ENCODE measurements around the gene KRT6C.

The KRT6C gene

DNA sequence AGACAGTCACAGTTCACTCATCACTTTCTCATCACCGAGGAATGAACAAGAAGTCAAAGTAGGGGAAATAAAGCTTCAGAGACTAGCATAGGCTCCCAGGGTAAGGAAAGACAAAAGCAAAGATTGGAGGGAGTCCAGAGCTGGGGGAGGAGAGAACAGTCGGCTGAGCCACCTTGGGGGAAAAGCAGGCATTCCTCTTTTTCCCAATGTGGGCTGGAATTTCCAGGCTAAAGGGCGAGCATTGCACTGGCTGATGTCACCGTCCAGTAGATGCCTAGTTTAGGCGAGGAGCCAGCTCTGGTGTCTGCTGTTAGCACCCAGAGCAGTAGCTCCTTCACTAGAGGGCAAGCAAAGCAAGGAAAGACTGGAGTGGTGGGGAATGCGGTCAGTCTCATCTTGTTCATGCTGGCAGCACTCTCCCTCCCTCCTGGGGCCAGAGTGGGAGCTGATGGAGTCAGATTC, 31.0 kb downstream of the KRT6C start:
- DNase-seq (ENCODE audit: low spot score) (peak; percentile 95), ATAC-seq (ENCODE audit: low read depth) (peak; percentile 76)
- Histone ChIP-seq H3K36me3 (ENCODE audit: low read depth) (no peaks in the 10 kb centered on the region), H3K27ac (ENCODE audit: poor library complexity, severe bottlenecking) (peak overlapping the region; percentile 99), H3K27me3 (ENCODE audit: insufficient read depth, poor library complexity, severe bottlenecking) (no peaks in the 10 kb centered on the region), H3K4me3 (ENCODE audit: severe bottlenecking) (no peak overlapping the region), H3K9me3 (ENCODE audit: severe bottlenecking) (no peaks in the 10 kb centered on the region), H3K4me1 (ENCODE audit: insufficient read depth, poor library complexity, severe bottlenecking) (peaks cover 46% of the 10 kb centered on the region)
- TF ChIP-seq, protein P1, sequence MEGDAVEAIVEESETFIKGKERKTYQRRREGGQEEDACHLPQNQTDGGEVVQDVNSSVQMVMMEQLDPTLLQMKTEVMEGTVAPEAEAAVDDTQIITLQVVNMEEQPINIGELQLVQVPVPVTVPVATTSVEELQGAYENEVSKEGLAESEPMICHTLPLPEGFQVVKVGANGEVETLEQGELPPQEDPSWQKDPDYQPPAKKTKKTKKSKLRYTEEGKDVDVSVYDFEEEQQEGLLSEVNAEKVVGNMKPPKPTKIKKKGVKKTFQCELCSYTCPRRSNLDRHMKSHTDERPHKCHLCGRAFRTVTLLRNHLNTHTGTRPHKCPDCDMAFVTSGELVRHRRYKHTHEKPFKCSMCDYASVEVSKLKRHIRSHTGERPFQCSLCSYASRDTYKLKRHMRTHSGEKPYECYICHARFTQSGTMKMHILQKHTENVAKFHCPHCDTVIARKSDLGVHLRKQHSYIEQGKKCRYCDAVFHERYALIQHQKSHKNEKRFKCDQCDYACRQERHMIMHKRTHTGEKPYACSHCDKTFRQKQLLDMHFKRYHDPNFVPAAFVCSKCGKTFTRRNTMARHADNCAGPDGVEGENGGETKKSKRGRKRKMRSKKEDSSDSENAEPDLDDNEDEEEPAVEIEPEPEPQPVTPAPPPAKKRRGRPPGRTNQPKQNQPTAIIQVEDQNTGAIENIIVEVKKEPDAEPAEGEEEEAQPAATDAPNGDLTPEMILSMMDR (IDR thresholded peaks at IDR 0.05; ENCODE audit: poor library complexity, severe bottlenecking): peak; percentile 79

DNA sequence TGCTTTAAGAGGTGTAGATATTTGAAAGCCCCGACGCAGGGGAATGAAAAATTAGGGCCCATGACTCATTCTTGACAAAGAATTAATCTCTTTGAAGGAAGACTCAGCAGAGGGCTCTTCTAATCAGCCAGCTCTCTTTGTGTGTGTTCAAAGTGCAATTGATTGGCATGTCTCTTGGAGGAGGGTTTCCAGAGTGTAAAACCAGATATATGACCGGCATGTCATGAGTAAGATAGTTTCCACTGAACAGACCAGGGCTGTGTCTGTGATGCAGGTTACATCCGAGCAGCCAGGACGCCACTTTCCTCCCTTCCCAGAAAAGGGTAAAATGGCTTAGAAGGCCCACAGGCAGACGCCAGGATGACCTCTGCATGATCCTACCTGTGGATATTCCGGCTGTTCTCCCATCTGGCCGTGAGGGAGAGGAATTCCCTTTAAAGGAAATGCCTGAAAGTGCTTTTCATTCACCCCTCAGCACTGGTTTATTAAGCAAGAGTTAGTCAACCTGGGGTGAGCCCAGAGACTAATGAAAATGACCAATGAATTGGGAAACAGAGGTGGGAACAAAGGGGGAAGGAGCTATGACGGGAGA, 32.2 kb downstream of the KRT6C start:
- H3K9me3 ChIP-seq (ENCODE audit: severe bottlenecking): no peaks in the 10 kb centered on the region
- ATAC-seq (ENCODE audit: low read depth): peak; percentile 41
- TF ChIP-seq, protein P1 (IDR thresholded peaks at IDR 0.05; ENCODE audit: poor library complexity, severe bottlenecking): no peak
- H3K36me3 ChIP-seq (ENCODE audit: low read depth): no peaks in the 10 kb centered on the region
- no peaks in the 10 kb centered on the region for H3K27me3 ChIP-seq (ENCODE audit: insufficient read depth, poor library complexity, severe bottlenecking)
- peaks cover 58% of the 10 kb centered on the region for H3K4me1 ChIP-seq (ENCODE audit: insufficient read depth, poor library complexity, severe bottlenecking)
- no peak overlapping the region for H3K4me3 ChIP-seq (ENCODE audit: severe bottlenecking)
- peak; percentile 78 for DNase-seq (ENCODE audit: low spot score)
- H3K27ac ChIP-seq (ENCODE audit: poor library complexity, severe bottlenecking): peak overlapping the region; percentile 99

DNA sequence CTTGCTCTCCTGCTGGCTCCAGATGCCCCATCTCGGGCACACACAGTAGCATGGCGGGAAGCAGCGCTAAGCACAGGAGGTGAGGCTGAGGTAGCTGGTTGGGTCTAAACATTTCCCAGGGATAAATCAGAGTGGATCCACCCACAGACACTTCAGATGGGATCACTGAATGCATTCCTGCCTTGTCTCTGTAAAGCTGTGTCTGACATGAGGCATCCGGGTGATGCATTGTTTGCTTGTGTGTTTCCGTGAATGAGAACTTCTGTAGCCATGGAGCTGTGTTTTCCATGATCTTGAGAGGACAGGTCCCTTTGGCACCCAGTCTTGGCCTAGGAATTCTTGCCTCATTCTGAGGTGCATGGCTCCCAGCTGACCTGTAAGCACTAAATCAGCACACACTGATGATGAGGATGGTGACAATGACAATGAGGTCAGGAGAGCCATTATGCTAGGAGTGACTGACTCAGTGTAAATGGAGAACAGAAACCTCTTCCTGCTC, 32.7 kb downstream of the KRT6C start:
- Histone ChIP-seq H3K36me3 (ENCODE audit: low read depth) (no peaks in the 10 kb centered on the region), H3K9me3 (ENCODE audit: severe bottlenecking) (no peaks in the 10 kb centered on the region), H3K27me3 (ENCODE audit: insufficient read depth, poor library complexity, severe bottlenecking) (no peaks in the 10 kb centered on the region), H3K4me3 (ENCODE audit: severe bottlenecking) (no peak overlapping the region), H3K27ac (ENCODE audit: poor library complexity, severe bottlenecking) (peak overlapping the region; percentile 99), H3K4me1 (ENCODE audit: insufficient read depth, poor library complexity, severe bottlenecking) (peaks cover 63% of the 10 kb centered on the region)
- TF ChIP-seq, protein P1 (IDR thresholded peaks at IDR 0.05; ENCODE audit: poor library complexity, severe bottlenecking): no peak
- no peak for DNase-seq (ENCODE audit: low spot score)
- peak; percentile 14 for ATAC-seq (ENCODE audit: low read depth)

DNA sequence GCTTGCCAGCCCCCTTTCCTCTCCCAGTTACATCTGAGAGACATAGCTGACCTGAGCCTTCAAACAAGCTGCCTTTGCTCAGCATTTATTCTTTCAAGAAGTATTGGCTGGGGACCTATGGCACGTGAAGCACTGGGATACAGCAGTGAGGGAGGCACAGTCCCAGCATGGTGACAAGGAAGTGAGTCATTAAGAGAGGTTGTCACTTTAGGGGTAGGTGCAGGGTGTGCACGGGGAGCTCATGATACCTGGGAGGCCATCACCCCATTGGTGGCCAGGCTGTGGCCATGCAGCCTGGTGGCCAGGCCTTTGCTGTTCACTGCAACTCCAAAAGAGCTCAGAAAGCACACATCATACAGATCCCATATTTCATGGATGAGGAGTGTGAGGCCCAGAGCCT, 33.8 kb downstream of the KRT6C start:
- ATAC-seq (ENCODE audit: low read depth) (no peak), DNase-seq (ENCODE audit: low spot score) (no peak)
- peak overlapping the region; percentile 99 for H3K27ac ChIP-seq (ENCODE audit: poor library complexity, severe bottlenecking)
- H3K27me3 ChIP-seq (ENCODE audit: insufficient read depth, poor library complexity, severe bottlenecking): no peaks in the 10 kb centered on the region
- H3K4me3 ChIP-seq (ENCODE audit: severe bottlenecking): no peak overlapping the region
- TF ChIP-seq, protein P1 (IDR thresholded peaks at IDR 0.05; ENCODE audit: poor library complexity, severe bottlenecking): no peak
- no peaks in the 10 kb centered on the region for H3K9me3 ChIP-seq (ENCODE audit: severe bottlenecking)
- H3K36me3 ChIP-seq (ENCODE audit: low read depth): no peaks in the 10 kb centered on the region
- peaks cover 74% of the 10 kb centered on the region for H3K4me1 ChIP-seq (ENCODE audit: insufficient read depth, poor library complexity, severe bottlenecking)

DNA sequence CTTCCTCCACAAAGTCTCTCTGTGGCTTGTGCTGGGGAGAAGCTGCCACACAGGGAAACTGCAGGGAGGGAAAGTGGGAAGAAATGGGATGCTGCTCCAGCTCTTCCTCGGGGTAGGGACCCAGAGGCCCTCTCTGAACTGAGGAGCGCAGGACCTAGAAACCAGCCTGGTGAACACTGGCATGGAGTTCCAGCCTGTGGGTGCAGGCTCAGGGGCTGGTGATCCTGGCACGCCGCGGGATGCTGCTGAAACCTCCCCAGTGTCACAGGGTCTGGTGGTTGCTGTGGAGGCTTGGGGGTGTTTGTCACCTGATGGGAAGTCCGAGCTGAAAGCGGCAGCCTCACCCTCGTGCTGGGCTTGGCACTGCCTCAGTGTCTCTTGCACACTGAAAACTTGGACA, 34.2 kb downstream of the KRT6C start:
- Histone ChIP-seq H3K27ac (ENCODE audit: poor library complexity, severe bottlenecking) (peak overlapping the region; percentile 99), H3K27me3 (ENCODE audit: insufficient read depth, poor library complexity, severe bottlenecking) (no peaks in the 10 kb centered on the region), H3K9me3 (ENCODE audit: severe bottlenecking) (no peaks in the 10 kb centered on the region), H3K4me3 (ENCODE audit: severe bottlenecking) (no peak overlapping the region), H3K36me3 (ENCODE audit: low read depth) (no peaks in the 10 kb centered on the region), H3K4me1 (ENCODE audit: insufficient read depth, poor library complexity, severe bottlenecking) (peaks cover 78% of the 10 kb centered on the region)
- TF ChIP-seq, protein P1 (IDR thresholded peaks at IDR 0.05; ENCODE audit: poor library complexity, severe bottlenecking): no peak
- no peak for ATAC-seq (ENCODE audit: low read depth)
- no peak for DNase-seq (ENCODE audit: low spot score)

All from RWPE2 (cell line).